HG03575 (cell line): ENCODE measurements around the gene OTOGL.
"Not testable (repeated sequence)": the region's sequence is repeated elsewhere in the genome, so short reads cannot be mapped to it uniquely, and the experiment has no call there.

ENCODE experiments used
- ATAC-seq: cut with Tn5 transposase; IDR thresholded peaks from one replicate; pipeline ENCODE4 v1.9.1; 2021; ENCODE audit not compliant: unreplicated experiment, insufficient number of reproducible peaks, low FRiP score; ENCODE audit errors: extremely low read depth

The OTOGL gene

GRCh38 chr12:80118565-80119324 lies 19.4 kb downstream of the OTOGL start:
- no peak for ATAC-seq

- no peak for ATAC-seq
Measured at GRCh38 chr12:80120994-80121393, 21.7 kb downstream of the OTOGL start.

- no peak for ATAC-seq
Measured at GRCh38 chr12:80121661-80122060, 22.3 kb downstream of the OTOGL start.

- no peak for ATAC-seq
Measured at GRCh38 chr12:80129895-80130530, 30.7 kb downstream of the OTOGL start.

- ATAC-seq = no peak
Measured at GRCh38 chr12:80135624-80136023, 36.3 kb downstream of the OTOGL start.

- ATAC-seq = no peak
Measured at GRCh38 chr12:80140005-80140404, 40.7 kb downstream of the OTOGL start.

- no peak for ATAC-seq
Measured at GRCh38 chr12:80142640-80143039, 43.3 kb downstream of the OTOGL start.

GRCh38 chr12:80143537-80143936 lies 44.2 kb downstream of the OTOGL start:
- no peak for ATAC-seq

GRCh38 chr12:80149547-80150313 lies 50.4 kb downstream of the OTOGL start:
- not testable (repeated sequence) for ATAC-seq

GRCh38 chr12:80151131-80151530 lies 51.8 kb downstream of the OTOGL start:
- no peak for ATAC-seq

GRCh38 chr12:80154261-80154660 lies 54.9 kb downstream of the OTOGL start:
- no peak for ATAC-seq

GRCh38 chr12:80156306-80156705 lies 57.0 kb downstream of the OTOGL start:
- ATAC-seq = no peak

- no peak for ATAC-seq
Measured at GRCh38 chr12:80157645-80158044, 58.3 kb downstream of the OTOGL start.

- no peak for ATAC-seq
Measured at GRCh38 chr12:80161612-80162011, 62.3 kb downstream of the OTOGL start.

GRCh38 chr12:80162177-80162576 lies 62.8 kb downstream of the OTOGL start:
- ATAC-seq = no peak

- no peak for ATAC-seq
Measured at GRCh38 chr12:80165746-80166145, 66.4 kb downstream of the OTOGL start.

- no peak for ATAC-seq
Measured at GRCh38 chr12:80166751-80167150, 67.4 kb downstream of the OTOGL start.

GRCh38 chr12:80168936-80169335 lies 69.6 kb downstream of the OTOGL start:
- ATAC-seq = no peak

- ATAC-seq = no peak
Measured at GRCh38 chr12:80170915-80171314, 71.6 kb downstream of the OTOGL start.
